Measurements from ENCODE around the gene ATP6V0E1. TPM values are rescaled to one million over a fixed set of nuclear protein-coding genes. Genes with fewer than 3 reads are reported as not detected.

ATP6V0E1 gene
- total and polyA plus RNA-seq, 2 donors (not counting 3 experiments of a cell fraction or from before 2014, with no cell fraction given): 217 to 278 TPM

DNA sequence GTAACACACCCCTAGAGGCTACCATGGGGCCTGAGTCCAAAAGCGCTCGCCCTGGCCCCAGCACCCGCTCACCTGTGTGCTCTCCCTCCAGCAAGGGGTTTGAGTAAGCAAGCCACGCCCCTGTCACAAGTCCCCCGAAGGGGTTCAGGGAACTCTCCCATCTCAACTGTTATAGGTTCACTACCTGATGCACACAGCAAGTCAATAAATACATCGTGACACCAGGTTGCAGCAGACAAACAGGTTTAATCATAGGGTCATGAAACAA, 64.2 kb downstream of the ATP6V0E1 start:
- intact Hi-C loops (cut with micrococcal nuclease): no loop called here
- Histone ChIP-seq H3K27ac (ENCODE audit: insufficient read depth, low read depth, low read length) (no peak overlapping the region), H3K4me1 (ENCODE audit: control insufficient read depth, extremely low read depth, insufficient read depth, low read length) (peaks cover 10% of the 10 kb centered on the region), H3K36me3 (ENCODE audit: control insufficient read depth in 2 of 2, extremely low read depth in 1 of 2, insufficient read depth in 2 of 2, low read length in 2 of 2) (no peaks in the 10 kb centered on the region), H4K20me1 (replicated peaks; ENCODE audit: control insufficient read depth, extremely low read depth, insufficient read depth, low read length) (no peaks in the 10 kb centered on the region), H3K9me3 (replicated peaks; ENCODE audit: control insufficient read depth, insufficient read depth, low read length) (no peaks in the 10 kb centered on the region), H3K9ac (replicated peaks; ENCODE audit: extremely low read depth, insufficient read depth, low read length) (no peak overlapping the region), H2AFZ (ENCODE audit: low read depth, low read length) (no peak overlapping the region), H3K4me3 (replicated peaks in 1 of 3; ENCODE audit: insufficient read depth in 1 of 3, low read depth in 1 of 3, low read length in 3 of 3) (no peak overlapping the region), H3K79me2 (ENCODE audit: control insufficient read depth, insufficient read depth, low read length) (no peaks in the 10 kb centered on the region), H3K27me3 (ENCODE audit: control insufficient read depth in 2 of 2, insufficient read depth in 2 of 2, low read length in 2 of 2) (no peaks in the 10 kb centered on the region), H3K4me2 (ENCODE audit: insufficient read depth, low read length) (no peak overlapping the region), H3K9me1 (replicated peaks; ENCODE audit: control insufficient read depth, extremely low read depth, insufficient read depth, low read length) (no peaks in the 10 kb centered on the region)
- FAIRE-seq (no peak), DNase-seq (ENCODE audit: low read depth, low spot score) (no peak)
- CTCF ChIA-PET: no interaction called here
- BruUV-seq (replicated peaks): no TSS peak
- POLR2A ChIA-PET: no interaction called here
- dilution Hi-C loops (cut with MboI; ENCODE audit: extremely low pct_ligation_motif_present, low sequenced_read_pairs): no loop called here
- TF ChIP-seq, protein P1, sequence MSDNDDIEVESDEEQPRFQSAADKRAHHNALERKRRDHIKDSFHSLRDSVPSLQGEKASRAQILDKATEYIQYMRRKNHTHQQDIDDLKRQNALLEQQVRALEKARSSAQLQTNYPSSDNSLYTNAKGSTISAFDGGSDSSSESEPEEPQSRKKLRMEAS (IDR thresholded peaks at IDR 0.05; ENCODE audit: insufficient read depth, insufficient read length): no peak
- no peak for TF ChIP-seq POLR2AphosphoS5 (IDR thresholded peaks at IDR 0.05; ENCODE audit: insufficient read depth, low read depth, low read length)
- no peak for TF ChIP-seq POLR2A (IDR thresholded peaks at IDR 0.05; ENCODE audit: low read depth, low read length)
- no peak for TF ChIP-seq GATA2 (IDR thresholded peaks at IDR 0.05; ENCODE audit: insufficient read depth, insufficient read length, low read depth, low read length)
- TF ChIP-seq, protein P2, sequence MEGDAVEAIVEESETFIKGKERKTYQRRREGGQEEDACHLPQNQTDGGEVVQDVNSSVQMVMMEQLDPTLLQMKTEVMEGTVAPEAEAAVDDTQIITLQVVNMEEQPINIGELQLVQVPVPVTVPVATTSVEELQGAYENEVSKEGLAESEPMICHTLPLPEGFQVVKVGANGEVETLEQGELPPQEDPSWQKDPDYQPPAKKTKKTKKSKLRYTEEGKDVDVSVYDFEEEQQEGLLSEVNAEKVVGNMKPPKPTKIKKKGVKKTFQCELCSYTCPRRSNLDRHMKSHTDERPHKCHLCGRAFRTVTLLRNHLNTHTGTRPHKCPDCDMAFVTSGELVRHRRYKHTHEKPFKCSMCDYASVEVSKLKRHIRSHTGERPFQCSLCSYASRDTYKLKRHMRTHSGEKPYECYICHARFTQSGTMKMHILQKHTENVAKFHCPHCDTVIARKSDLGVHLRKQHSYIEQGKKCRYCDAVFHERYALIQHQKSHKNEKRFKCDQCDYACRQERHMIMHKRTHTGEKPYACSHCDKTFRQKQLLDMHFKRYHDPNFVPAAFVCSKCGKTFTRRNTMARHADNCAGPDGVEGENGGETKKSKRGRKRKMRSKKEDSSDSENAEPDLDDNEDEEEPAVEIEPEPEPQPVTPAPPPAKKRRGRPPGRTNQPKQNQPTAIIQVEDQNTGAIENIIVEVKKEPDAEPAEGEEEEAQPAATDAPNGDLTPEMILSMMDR (IDR thresholded peaks at IDR 0.05; ENCODE audit: extremely low read depth in 1 of 2, insufficient read depth in 1 of 2, low read depth in 1 of 2, low read length in 2 of 2): no peak
- no peak for TF ChIP-seq JUN (IDR thresholded peaks at IDR 0.05; ENCODE audit: borderline replicate concordance, insufficient read depth, insufficient read length, low read depth)

DNA sequence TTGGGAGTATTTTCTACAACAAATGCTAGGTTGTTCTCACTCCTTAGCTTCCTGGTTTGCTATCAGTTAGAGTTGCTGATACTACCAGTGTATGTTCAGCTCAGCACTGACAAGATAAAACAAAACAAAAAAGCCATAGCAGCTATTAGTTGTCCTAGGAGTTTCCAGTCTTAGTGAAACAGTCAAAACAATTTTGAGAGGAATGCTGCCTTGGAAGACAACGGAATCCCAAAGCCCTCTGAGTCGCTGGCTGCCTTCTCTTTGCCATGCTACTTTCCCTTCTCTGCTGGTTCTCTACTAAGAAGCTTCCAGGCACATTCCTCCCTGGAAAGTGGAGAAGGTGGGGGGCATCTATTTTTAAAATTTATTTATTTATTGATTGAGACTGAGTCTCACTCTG, 67.2 kb downstream of the ATP6V0E1 start:
- intact Hi-C loops (cut with micrococcal nuclease): no loop called here
- BruUV-seq (replicated peaks): no TSS peak
- Histone ChIP-seq H3K9ac (replicated peaks; ENCODE audit: extremely low read depth, insufficient read depth, low read length) (no peak overlapping the region), H3K27ac (ENCODE audit: insufficient read depth, low read depth, low read length) (no peak overlapping the region), H2AFZ (ENCODE audit: low read depth, low read length) (no peak overlapping the region), H3K27me3 (ENCODE audit: control insufficient read depth in 2 of 2, insufficient read depth in 2 of 2, low read length in 2 of 2) (no peaks in the 10 kb centered on the region), H3K4me2 (ENCODE audit: insufficient read depth, low read length) (no peak overlapping the region), H4K20me1 (replicated peaks; ENCODE audit: control insufficient read depth, extremely low read depth, insufficient read depth, low read length) (no peaks in the 10 kb centered on the region), H3K4me3 (replicated peaks in 1 of 3; ENCODE audit: insufficient read depth in 1 of 3, low read depth in 1 of 3, low read length in 3 of 3) (no peak overlapping the region), H3K36me3 (ENCODE audit: control insufficient read depth in 2 of 2, extremely low read depth in 1 of 2, insufficient read depth in 2 of 2, low read length in 2 of 2) (no peaks in the 10 kb centered on the region), H3K79me2 (ENCODE audit: control insufficient read depth, insufficient read depth, low read length) (no peaks in the 10 kb centered on the region), H3K9me3 (replicated peaks; ENCODE audit: control insufficient read depth, insufficient read depth, low read length) (no peaks in the 10 kb centered on the region), H3K9me1 (replicated peaks; ENCODE audit: control insufficient read depth, extremely low read depth, insufficient read depth, low read length) (no peaks in the 10 kb centered on the region), H3K4me1 (ENCODE audit: control insufficient read depth, extremely low read depth, insufficient read depth, low read length) (peaks cover 17% of the 10 kb centered on the region)
- CTCF ChIA-PET: interaction anchor here (1.3 to 1.6 kb wide), 3 partner anchors 15 to 67 kb away, joined by 3 to 9 read pairs (median 3); partner anchors contain the start of gene ATP6V0E1
- dilution Hi-C loops (cut with MboI; ENCODE audit: extremely low pct_ligation_motif_present, low sequenced_read_pairs): no loop called here
- POLR2A ChIA-PET: no interaction called here
- TF ChIP-seq JUN (IDR thresholded peaks at IDR 0.05; ENCODE audit: borderline replicate concordance, insufficient read depth, insufficient read length, low read depth) (no peak), MYC (IDR thresholded peaks at IDR 0.05; ENCODE audit: low read depth, low read length) (no peak), POLR2A (IDR thresholded peaks at IDR 0.05; ENCODE audit: low read depth, low read length) (no peak), FOS (IDR thresholded peaks at IDR 0.05; ENCODE audit: borderline replicate concordance, insufficient read depth, low read length) (no peak), EZH2 (IDR thresholded peaks at IDR 0.05; ENCODE audit: borderline replicate concordance, low read depth, low read length, severe bottlenecking) (no peak), GATA2 (IDR thresholded peaks at IDR 0.05; ENCODE audit: insufficient read depth, insufficient read length, low read depth, low read length) (no peak), POLR2AphosphoS5 (IDR thresholded peaks at IDR 0.05; ENCODE audit: insufficient read depth, low read depth, low read length) (no peak)
- TF ChIP-seq, protein P1 (IDR thresholded peaks at IDR 0.05; ENCODE audit: insufficient read depth, insufficient read length): no peak
- TF ChIP-seq, protein P2 (IDR thresholded peaks at IDR 0.05; ENCODE audit: extremely low read depth in 1 of 2, insufficient read depth in 1 of 2, low read depth in 1 of 2, low read length in 2 of 2): no peak
- FAIRE-seq (no peak), DNase-seq (ENCODE audit: low read depth, low spot score) (no peak)

Data from endothelial cell of umbilical vein (primary cell).